GM18867 (cell line): ENCODE measurements around the gene LHX6.

Experiments used
- ATAC-seq: cut with Tn5 transposase; IDR thresholded peaks from one replicate; pipeline ENCODE4 v1.9.1; 2021; ENCODE audit warnings: mild to moderate bottlenecking, moderate library complexity; ENCODE audit not compliant: unreplicated experiment

The LHX6 gene

DNA sequence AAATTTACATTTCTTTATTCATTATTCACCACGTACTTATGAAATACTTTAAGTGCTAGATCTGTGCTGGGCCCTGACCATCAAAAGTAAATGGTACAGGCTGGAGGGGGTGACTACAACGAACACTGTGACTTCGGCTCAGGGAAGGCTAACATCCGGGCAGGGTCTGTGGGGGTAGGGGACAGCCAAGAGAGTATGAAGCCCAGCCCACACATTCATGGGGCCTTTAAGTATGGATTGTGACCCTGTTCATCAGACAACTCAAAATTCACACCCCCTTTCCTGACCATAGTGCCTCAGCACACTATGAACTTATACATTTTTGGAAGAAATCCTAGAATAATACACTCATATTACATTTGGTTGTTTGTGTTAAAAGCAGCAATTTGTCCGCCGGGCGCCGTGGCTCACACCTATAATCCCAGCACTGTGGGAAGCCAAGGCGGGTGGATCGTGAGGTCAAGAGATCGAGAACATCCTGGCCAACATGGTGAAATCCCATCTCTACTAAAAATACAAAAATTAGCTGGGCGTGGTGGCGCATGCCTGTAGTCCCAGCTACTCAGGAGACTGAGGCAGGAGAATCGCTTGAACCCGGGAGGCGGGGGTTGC is 35.7 kb downstream of the LHX6 start:
- no peak for ATAC-seq

DNA sequence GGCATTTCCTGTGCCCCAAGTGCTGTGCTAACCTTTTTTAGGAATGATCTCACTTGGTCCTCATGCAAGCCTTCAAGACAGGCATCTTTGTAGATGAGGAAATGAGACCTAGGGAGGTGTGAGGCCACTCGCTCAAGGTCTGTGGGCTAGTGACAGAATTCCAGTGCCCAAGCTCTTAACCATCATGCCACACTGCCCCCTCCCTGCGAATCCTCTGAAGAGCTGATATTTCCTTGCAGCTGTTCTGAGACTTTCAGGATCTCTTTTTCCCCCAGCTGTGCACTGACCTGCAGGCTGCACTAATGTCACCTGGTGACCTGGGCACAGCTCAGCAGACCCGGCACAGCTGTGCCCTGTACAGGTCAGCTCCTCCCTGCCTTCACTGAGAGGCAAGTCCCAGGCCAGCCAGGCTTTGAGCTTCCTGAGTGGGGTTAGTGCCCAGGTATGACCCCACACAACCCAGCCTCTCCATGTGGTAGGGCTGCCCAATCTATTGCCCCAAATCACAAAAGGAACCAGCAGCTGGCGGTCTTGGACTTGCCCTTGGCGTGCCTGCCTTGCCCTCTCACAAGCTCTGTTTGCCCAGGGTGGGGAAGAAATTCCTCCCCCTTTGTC is 36.4 kb downstream of the LHX6 start:
- no peak for ATAC-seq

DNA sequence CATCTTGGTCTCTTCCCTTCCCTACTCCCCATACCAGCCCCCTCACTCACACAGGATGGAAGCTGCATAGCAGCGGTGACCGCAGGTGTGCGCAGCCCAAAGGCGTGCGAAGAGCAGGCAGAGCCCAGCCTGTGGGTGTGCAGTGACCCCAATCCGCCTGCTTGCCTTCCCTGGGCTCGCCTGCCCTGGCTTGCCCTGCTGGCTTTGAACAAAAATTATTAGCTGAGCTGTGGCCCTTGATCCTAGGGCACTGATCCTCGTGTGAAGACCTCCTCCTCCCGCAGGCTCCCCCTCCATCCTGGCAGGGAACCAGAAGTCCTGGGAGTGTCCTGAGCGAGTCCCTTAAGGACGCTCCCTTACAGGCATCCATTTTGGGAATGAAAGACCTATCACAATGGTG is 37.2 kb downstream of the LHX6 start:
- no peak for ATAC-seq

DNA sequence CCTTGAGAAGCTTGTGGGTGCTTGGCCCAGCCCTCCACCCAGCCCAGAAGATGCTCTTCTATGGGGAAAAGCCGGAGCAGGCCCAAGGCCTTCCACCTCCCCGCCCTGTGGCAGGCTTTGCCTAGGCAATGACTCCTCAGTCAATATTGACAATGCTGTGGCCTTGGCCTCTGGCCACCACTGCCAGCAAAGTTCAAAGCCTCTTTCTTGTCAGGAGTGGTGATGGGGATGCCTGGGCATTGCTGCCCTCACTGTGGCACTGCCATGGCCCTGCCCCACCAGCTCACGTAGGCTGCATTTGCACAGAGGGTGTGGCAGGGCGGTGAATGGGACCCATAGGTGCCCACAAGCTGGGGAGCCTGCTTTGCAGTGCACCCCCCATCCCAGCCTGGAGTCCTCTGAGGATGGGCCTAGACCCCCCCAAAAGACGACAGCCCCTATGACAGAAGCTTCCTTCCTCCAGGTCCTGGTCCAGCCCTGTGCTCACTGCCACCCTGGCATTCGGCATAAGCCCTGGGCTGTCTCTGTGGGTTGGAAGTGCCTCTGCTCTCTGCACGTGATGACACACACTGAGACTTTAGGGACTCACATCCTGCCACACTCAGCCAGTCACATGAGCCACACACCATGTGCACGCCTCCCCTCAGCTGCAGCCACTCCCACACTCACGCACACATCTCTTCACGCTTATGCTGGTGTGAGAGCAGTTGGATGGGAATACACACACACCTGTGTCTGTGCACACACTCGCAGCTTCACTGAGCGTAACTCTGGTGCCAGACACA is 38.0 kb downstream of the LHX6 start:
- no peak for ATAC-seq

DNA sequence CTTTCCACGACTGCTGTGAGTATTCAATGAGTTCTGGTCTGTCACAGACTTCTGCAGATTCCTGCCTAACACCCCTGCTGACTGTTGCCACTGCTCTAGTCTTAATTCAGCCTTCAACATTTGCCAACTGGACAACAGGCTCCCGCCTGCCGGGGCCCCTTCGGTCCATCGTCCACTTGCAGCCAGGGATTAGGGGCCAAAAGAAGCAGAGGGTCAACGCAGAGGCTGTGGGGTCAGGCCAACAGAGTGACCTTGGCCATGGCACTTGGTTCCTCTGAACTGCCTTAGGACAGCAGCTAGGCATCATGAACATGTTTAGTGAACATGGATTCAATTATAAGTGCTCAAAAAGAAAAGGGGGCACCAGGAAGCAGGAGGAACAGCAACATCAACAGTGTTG is 40.4 kb downstream of the LHX6 start:
- no peak for ATAC-seq

DNA sequence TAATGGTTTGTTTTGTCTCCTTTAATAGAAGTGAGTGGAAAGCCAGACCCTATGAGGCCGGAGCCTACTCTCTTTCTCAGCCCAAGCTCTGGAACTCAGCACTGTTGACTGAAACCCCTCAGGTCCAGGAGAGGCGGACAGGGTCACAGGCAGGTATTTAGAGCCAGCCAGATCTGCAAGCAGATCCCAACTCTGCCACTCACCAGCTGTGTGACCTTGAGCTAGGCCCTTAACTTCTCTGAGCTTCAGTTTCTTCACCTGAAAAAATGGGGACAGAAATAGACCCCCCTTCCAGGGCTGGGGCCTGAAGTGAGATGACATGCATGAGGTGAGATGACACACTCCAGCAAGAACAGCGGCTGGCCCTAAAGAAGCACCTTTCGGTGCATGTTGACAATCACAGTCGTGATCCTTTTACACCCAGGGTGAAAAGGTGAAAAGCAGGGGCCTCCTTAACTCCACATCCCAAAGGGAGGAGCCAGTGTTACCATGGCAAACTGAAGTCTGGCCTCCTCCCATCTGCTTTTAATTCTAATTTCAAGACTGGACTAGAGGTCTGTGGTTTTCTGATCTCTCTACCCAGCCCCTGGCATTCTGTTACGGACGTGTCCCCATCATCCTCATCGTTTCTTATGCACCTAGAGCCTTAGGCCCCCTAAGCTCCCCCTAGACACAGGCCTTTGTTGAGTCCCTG is 41.8 kb downstream of the LHX6 start:
- no peak for ATAC-seq

DNA sequence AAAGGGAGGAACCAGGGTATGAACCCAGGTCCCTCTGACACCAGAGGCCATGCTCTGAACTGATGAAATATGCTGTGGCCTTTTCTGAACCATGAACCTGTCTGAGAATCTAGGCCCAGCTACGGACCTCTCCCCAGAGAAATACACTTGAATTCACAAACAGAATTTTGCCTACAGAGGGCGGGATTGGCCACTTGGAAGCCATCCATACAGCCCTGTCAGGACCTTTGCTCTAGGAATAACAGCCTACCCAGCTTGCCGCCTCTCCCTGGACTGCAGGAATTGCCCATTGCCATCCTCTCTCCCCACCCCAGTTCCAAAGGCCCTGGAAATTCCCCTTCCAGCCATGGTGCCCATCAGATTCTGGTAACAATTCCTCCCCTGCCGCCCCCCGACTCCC is 42.5 kb downstream of the LHX6 start:
- ATAC-seq, result no peak

DNA sequence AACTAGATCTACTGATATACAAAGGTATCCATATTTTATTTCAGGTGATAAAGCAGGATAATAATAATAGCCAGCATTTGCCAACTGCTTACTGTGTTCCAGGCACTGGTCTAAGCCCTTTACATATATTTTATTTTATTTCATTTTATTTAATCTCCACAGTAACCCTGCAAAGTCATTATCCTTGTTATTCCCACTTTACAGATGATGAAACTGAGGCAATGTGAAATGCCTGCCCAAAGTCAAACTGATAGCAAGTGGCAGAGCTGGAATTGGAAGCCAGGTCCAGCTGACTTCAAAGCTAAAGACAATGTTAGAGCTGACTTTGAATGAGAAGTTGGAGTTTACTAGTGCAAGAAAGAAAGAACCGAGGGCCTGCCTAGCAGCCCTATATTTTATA is 44.2 kb downstream of the LHX6 start:
- ATAC-seq, result no peak

DNA sequence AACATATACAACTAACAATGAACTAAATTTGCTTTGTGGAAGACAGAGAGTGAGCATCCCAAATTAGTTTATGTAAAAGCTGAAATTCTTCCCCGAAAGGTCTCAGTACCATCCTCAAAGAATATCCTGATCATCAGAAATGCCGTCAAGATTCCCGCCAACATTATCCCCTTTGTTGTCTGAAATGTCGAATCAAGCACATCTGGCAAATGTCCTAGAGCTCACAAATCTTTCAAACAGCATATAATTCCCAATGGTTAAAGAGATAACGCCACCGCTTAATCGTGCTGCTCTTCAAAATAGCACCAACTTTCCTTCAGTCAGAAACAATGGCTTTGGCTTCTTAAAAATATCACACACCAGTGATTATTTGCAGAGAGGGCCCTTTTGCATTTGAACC is 45.3 kb downstream of the LHX6 start:
- no peak for ATAC-seq

DNA sequence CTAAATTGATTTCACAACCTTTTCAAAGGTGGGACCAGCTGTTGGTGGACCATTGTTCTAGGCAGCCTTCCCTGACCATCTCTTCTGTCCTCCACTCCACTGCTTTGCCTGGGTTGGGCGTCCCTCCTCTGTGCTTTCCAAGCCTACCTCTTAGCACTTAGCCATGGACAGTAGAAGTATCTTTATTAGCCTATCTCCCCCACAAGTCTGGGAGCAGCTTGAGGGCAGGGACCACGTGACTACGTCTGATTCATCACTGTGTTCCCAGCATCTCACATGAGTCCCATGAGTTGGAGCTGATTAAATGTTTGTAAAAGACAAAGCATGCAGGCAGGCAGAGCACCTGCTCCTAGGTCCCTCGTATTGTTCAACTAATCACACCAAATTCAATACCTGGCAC is 48.1 kb downstream of the LHX6 start:
- no peak for ATAC-seq

DNA sequence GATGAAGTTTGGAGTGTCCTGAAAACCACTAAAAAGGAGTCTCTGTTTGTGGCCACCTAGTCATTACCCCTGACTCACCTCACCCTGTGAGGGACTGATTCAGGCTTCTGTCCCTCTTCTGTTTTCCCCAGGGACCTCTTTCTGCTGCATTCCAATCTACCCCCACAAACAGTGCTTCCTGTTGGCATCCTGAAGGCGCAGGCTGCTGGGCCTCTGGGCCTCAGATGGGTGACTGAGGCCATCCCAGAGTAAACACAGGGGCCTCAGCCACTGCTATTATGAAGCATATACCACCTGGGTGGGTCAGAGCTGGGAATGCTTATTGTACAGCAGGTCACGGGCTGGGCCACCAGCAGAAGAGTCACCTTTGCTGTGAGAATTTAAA is 49.1 kb downstream of the LHX6 start:
- ATAC-seq, result no peak

DNA sequence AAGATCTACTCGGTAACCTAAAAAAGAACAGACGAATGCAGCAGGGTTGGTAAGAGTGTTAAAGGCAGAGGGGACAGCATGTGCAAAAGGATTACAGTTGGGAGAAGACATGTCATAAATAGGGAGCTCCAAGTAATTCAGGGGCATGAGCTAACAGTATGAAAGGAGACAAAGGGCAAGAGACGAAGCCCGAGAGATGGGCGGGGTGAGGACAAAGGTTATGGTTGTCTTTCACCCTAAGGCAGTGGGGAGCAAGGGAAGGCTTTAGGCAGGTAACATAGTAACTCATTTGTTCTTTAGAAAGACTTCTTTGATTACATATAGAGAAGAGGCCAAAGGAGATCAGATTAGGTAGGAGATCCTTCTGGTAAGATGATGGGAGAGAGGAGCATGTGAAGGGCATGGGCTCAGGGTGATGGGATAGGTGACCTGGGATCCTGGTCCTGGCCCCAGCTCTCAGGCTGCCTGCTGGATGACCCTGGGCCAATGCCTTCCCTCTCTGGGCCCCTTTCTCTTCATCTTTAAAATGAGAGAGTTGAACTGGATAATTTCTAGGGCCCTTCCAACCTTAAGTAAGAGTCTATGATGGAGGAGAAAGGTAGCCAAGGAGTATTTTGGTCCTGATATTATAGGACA is 49.6 kb downstream of the LHX6 start:
- ATAC-seq, result no peak

DNA sequence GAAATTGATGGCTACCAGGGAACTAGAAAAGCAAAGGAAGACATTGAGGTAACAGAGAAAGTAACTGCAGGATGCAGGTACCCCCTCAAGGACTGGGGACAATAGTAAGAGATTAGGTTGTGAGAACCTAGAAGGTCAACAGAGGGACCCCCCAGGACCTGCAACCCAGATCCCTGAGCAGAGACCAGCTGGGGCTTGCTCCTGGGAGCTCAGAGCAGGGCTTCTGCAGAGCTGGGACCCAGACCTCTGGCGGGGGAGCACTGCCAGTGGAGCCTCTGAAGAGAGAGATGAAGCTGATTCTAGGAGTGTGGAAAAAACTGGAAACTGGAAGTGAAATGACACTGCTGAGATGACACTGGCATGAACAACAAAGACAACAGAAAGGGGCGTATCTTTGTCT is 51.8 kb downstream of the LHX6 start:
- no peak for ATAC-seq

DNA sequence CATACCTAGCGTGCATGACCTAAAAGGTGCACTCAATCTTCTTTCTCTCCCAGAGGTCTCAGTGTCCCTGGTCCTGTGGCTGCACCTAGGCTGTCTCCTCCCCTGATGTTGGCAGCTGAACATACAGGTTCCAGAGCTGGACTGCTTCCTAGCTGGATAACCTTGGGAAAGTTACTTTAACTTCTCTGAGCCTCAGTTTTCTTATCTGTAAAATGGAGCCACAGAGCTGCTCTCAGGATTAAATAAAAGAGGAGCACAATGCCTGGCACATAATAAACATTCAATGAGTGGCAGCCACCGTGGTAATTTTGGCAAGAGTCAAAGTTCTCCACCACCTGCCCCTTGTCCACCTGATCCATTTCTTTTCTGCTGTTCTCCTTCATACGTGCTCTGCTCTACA is 55.1 kb downstream of the LHX6 start:
- ATAC-seq, result no peak

DNA sequence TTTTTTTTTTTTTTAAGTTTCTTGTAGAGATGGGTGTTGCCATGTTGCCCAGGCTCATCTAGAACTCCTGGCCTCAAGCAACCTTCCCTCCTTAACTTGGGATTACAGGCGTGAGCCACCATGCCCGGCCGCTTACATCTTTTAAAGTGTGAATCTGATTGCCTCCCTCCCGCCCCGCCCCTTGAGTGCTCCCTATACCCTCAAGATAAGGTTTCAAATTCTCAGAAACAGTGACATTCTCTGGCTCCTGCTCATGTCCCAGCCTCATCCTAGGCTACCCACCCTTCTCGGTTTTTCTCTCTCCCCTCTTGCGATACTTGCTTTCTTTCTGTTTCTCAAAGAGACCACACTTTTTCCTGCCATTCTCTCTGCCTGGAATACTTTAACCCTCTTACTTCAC is 56.6 kb downstream of the LHX6 start:
- no peak for ATAC-seq

DNA sequence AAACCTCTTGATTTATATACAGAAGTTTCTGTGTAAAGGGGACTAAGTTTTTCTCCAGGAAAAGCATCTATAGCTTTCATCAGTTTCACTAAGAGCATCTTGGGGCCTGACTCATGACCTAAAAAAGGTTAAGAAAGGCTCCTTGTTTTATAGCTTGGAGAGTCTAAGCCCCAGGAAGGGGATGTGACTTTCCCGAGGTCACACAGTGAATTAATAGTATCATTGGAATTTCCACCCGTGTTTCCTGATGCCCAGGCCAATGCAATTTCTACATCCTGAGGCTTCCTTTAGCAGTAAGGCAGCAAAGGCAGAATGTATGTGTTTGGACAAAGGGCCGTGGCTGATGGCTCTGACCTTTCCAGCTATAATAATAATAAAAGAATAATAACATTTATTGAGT is 60.4 kb downstream of the LHX6 start:
- no peak for ATAC-seq

DNA sequence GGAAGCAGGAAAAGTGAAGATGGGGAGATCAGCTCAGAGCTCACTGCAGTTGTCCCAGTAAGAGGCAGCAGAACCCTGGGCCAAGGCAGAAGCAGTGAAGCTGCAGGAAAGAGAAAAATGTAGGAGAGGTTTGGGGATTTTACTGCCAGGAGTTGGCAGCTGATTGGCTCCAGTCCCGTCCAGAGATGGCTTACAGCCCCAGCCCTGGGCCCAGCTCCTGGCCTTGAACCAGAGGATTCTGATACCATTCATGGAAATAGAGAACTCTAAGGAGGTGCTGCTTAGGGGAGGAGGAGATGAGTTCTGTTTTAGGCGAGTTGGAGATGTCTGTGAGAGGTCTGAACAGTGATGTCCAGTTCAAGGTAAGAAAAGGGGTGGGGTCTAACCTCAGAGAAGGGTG is 64.5 kb downstream of the LHX6 start:
- no peak for ATAC-seq

DNA sequence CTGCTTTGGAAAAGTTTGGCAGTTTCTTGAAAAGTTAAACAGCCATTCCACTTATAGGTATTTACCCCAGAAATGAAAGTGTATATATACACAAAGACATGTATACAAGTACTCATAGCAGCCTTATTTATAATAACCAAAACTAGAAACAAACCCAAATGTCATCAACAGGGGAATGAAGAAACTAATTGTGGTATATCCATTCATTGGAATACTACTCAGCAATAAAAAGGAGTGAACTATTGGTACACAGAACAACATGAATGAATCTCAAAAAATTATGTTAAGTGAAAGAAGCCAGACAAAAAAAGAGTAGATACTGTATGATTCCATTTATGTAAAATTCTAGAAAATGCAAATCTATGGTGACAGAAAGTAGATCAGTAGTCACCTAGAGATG is 66.3 kb downstream of the LHX6 start:
- no peak for ATAC-seq

DNA sequence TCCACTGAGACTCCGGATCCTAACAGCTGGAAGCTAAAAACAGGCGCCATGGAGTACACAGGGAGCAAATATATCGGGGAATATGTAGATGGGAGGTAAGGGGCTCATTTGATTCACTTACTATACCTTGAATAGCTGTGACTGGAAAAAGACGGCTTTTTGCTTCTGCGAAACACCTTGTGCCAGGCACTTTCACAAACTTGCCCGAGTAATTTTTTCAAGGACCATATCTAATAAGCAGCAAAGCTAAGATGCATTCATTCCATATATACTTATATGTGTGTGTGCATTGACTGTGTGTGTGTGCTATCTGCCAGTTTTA is 68.9 kb downstream of the LHX6 start:
- ATAC-seq, result no peak

DNA sequence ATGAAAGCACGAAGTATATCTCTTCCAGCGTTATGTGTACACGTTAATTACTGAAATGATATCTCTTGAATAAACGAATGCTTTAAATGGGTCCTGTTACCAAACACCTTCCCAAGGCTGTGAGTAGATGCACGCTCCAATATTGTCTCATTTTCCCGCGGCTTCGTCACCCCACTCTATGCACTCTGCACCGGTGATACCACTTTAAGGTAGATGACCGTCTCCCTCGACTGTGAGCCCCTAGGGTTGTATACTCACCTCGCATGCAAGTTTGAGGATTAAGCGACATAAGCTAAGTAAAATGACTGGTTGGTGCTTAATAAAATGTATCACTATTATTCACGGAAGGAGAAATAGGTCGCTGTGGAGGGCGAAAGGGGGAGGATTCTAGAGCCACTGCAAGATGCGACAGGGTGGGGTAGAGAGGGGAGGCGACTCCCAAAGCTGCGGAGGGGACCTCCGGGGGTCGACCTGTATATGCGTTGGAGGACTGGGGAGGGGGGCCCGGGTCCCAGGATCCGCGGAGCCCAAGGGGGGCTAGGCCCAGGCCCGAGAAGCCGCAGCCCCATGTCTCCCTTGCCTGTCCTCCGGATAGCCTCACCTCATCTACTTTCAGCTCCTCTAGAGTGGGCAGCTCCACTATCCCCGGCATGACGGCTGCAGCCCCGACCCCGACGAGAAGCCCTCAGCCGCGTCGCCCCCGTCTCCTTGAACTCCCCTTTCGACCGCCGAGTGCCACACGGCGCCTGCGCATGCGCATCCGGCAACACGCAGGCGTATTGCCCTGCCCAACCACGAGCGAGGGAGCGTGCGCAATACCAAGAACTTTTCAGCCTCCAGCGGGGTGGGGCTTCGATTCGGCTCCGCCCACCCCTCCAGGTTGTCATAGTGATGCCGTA is 69.5 kb downstream of the LHX6 start, which contains the start of the genes MORN5 and NDUFA8:
Gene MORN5, plus strand, starts transcription at position 883 of the 899 bp plus-strand sequence. CDS start 65 bp downstream, outside the sequence.
Gene NDUFA8, minus strand, starts transcription at position 754 of the 899 bp plus-strand sequence. Its CDS starts 102 bp downstream, at position 652.
- peak; percentile 96 for ATAC-seq
